Keratinocyte (primary cell): Measurements from ENCODE around the gene SERTAD2.

ENCODE experiments used
- EZH2 ChIP-seq: IDR thresholded peaks from one replicate; pipeline ENCODE4 v1.6.1; 2012; ENCODE audit warnings: inconsistent platforms, mild to moderate bottlenecking, low read length, moderate library complexity
- TF ChIP-seq, protein P1 (sequence below), 3 experiments: IDR thresholded peaks in 1 of 3; conservative IDR thresholded peaks in 1 of 3; optimal IDR thresholded peaks in 1 of 3; 2 replicates in 2 of 3; 3 replicates in 1 of 3; pipeline versions ENCODE3 to v1.5.1; 2011; ENCODE audit warnings: low read length in 3 of 3, mild to moderate bottlenecking in 3 of 3, moderate library complexity in 2 of 3, control low read depth in 1 of 3, inconsistent platforms in 1 of 3; ENCODE audit not compliant: insufficient read depth in 2 of 3; ENCODE audit errors: extremely low read depth in 1 of 3

DNA sequence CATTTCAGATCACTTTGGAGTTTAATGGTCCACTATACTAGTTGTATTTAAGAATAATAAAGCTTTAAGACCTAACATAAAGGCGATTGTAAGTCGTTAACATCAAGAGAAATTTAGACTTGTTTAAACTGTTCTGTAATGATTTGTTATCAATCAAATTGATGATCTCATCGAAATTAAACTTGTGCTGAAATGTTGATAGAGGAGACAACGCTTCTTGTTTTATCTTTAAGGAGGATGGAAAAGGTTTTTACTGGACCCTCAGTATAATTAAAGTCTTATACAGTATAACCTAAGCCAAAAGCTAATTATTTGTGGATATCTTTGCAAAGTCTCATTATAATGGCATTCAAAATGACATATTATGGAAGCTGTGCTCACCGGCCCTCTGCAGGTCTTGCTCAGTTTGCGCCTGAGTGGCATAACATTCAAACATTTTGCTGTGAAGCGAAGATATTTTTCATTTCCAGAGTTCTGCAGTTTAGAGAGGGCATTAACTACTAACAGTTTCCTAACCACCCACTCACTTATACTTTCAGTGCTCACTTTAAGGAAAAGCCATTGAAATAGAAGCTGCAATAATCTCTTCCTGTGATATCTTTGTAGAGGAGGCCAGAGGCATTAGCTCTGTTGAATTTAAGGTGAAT lies 1.4 kb upstream of the SERTAD2 start:
- TF ChIP-seq EZH2 = no peak
- TF ChIP-seq, protein P1, sequence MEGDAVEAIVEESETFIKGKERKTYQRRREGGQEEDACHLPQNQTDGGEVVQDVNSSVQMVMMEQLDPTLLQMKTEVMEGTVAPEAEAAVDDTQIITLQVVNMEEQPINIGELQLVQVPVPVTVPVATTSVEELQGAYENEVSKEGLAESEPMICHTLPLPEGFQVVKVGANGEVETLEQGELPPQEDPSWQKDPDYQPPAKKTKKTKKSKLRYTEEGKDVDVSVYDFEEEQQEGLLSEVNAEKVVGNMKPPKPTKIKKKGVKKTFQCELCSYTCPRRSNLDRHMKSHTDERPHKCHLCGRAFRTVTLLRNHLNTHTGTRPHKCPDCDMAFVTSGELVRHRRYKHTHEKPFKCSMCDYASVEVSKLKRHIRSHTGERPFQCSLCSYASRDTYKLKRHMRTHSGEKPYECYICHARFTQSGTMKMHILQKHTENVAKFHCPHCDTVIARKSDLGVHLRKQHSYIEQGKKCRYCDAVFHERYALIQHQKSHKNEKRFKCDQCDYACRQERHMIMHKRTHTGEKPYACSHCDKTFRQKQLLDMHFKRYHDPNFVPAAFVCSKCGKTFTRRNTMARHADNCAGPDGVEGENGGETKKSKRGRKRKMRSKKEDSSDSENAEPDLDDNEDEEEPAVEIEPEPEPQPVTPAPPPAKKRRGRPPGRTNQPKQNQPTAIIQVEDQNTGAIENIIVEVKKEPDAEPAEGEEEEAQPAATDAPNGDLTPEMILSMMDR (optimal IDR thresholded peaks at IDR 0.05 in 1 of 3, IDR thresholded peaks at IDR 0.05 in 1 of 3, conservative IDR thresholded peaks at IDR 0.05 in 1 of 3; ENCODE audit: extremely low read depth in 1 of 3, insufficient read depth in 2 of 3, low read length in 3 of 3) = peak; percentile 35 to 42 (median 36)
